BJ (cell line): Measurements from ENCODE around the gene UCKL1. TPM values are rescaled to one million over a fixed set of nuclear protein-coding genes. Genes with fewer than 3 reads are reported as not detected.

ENCODE experiments used
- CTCF ChIA-PET: fragments of 350-600 bp; formaldehyde crosslinking; extraction: SDS; loops from one replicate; lab custom pipeline; 2021; ENCODE audit warnings: antibody characterized with exemption, inconsistent platforms; lab: Yijun Ruan, JAX
- POLR2A ChIA-PET: fragments of 300-600 bp; sonication (Branson Sonifier 250); formaldehyde crosslinking; extraction: SDS; loops from one replicate; lab custom pipeline; 2021; ENCODE audit warnings: antibody characterized with exemption; lab: Charles Lee
- DNase-seq: peaks from one replicate; pipeline ENCODE4 v3.0.0-alpha.2; 2011; ENCODE audit warnings: low read depth
- H3K27me3 ChIP-seq: 2 replicates; pipeline ENCODE4 v1.6.0; 2011; ENCODE audit warnings: low read length; ENCODE audit not compliant: control insufficient read depth, insufficient read depth
- H3K36me3 ChIP-seq: 2 replicates; pipeline ENCODE4 v1.5.1; 2011; ENCODE audit warnings: low read length; ENCODE audit not compliant: control insufficient read depth, insufficient read depth
- H3K4me3 ChIP-seq: 2 replicates; pipeline ENCODE4 v1.5.1; 2011; ENCODE audit warnings: low read depth, mild to moderate bottlenecking, control low read depth, low read length
- polyA plus RNA-seq: library from polyadenylated mRNA; depleted of rRNA; stranded (reverse); fragments of >200 nt; gene quantifications from 2 replicates; pipeline ENCODE4 v1.2.3, GENCODE V29; 2011
- TF ChIP-seq, protein P1 (sequence below): IDR thresholded peaks from 2 replicates; pipeline ENCODE4 v1.5.1; 2011; ENCODE audit warnings: low read depth, mild to moderate bottlenecking, control low read depth, inconsistent platforms, low read length, moderate library complexity; ENCODE audit not compliant: insufficient read depth

UCKL1 gene
- polyA plus RNA-seq, 1 experiment: 40.1 TPM

GRCh38 chr20:63967330-63968135 lies 11.3 kb upstream of the UCKL1 start:
- no peaks in the 10 kb centered on the region for H3K27me3 ChIP-seq
- ChIA-PET CTCF (no interaction called here), POLR2A (no interaction called here)
- TF ChIP-seq, protein P1, sequence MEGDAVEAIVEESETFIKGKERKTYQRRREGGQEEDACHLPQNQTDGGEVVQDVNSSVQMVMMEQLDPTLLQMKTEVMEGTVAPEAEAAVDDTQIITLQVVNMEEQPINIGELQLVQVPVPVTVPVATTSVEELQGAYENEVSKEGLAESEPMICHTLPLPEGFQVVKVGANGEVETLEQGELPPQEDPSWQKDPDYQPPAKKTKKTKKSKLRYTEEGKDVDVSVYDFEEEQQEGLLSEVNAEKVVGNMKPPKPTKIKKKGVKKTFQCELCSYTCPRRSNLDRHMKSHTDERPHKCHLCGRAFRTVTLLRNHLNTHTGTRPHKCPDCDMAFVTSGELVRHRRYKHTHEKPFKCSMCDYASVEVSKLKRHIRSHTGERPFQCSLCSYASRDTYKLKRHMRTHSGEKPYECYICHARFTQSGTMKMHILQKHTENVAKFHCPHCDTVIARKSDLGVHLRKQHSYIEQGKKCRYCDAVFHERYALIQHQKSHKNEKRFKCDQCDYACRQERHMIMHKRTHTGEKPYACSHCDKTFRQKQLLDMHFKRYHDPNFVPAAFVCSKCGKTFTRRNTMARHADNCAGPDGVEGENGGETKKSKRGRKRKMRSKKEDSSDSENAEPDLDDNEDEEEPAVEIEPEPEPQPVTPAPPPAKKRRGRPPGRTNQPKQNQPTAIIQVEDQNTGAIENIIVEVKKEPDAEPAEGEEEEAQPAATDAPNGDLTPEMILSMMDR: no peak
- H3K36me3 ChIP-seq: peaks cover 22% of the 10 kb centered on the region
- no peak overlapping the region for H3K4me3 ChIP-seq
- DNase-seq: no peak

- Histone ChIP-seq H3K27me3 (no peaks in the 10 kb centered on the region), H3K36me3 (peaks cover 23% of the 10 kb centered on the region), H3K4me3 (no peak overlapping the region)
- DNase-seq: no peak
- TF ChIP-seq, protein P1: no peak
- POLR2A ChIA-PET: no interaction called here
- CTCF ChIA-PET: no interaction called here
Observed at GRCh38 chr20:63966944-63967322, 10.7 kb upstream of the UCKL1 start.

DNA sequence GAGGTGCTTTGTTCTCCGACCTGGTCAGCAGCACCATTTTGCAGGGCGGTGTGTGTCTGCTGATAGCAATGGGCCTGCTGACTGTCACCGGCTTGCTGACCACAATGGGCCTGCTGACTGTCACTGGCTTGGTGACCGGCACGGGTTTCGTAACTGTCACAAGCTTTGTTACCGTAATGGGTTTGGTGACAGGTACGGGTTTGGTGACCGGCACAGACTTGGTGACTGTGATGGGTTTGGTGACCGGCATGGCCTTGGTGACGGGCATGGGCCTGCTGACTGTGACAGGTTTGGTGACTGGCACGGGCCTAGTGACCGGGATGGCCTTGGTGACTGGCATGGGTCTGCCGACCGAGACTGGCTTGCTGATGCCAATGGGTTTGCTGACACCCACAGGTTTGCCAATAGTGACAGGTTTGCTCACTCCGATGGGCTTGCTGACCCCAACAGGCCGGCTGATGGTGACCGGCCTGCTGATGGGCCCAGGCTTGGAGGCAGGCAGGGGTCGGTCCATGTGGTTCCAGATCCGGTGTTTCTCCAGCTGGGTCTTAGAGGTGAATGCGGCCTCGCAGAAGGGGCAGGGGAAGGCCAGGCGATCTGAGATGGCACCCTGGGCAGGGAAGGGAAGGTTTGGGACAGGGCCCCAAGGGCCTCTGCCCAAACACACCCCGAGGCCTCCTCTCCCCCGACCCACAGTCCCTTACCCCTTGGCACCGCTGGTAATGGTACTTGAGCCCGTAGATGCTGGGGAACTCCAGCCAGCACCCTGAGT lies 10.1 kb upstream of the UCKL1 start:
- no peak for DNase-seq
- ChIA-PET POLR2A (no interaction called here), CTCF (no interaction called here)
- TF ChIP-seq, protein P1: no peak
- Histone ChIP-seq H3K36me3 (peaks cover 28% of the 10 kb centered on the region), H3K27me3 (no peaks in the 10 kb centered on the region), H3K4me3 (no peak overlapping the region)

- no peak for DNase-seq
- ChIA-PET CTCF (interaction anchor here (1.0 kb wide), 1 partner anchor 9 kb away, joined by 3 read pairs; no protein-coding TSS in a partner anchor), POLR2A (no interaction called here)
- Histone ChIP-seq H3K36me3 (peaks cover 36% of the 10 kb centered on the region), H3K27me3 (no peaks in the 10 kb centered on the region), H3K4me3 (no peak overlapping the region)
- TF ChIP-seq, protein P1: no peak
Observed at GRCh38 chr20:63964412-63964811, 8.2 kb upstream of the UCKL1 start.

- Histone ChIP-seq H3K27me3 (no peaks in the 10 kb centered on the region), H3K4me3 (no peak overlapping the region), H3K36me3 (peaks cover 40% of the 10 kb centered on the region)
- DNase-seq: no peak
- POLR2A ChIA-PET: no interaction called here
- CTCF ChIA-PET: interaction anchor here (1.0 kb wide), 1 partner anchor 10 kb away, joined by 3 read pairs; no protein-coding TSS in a partner anchor
- TF ChIP-seq, protein P1: no peak
Observed at GRCh38 chr20:63963784-63964301, 7.6 kb upstream of the UCKL1 start.
